Ureter (tissue), 1 donor: ENCODE measurements around the gene DDX25. TPM values are rescaled to one million over a fixed set of nuclear protein-coding genes. Genes with fewer than 3 reads are reported as not detected.
A peak's percentile ranks its signal among the peaks of the same experiment; 100 is the strongest.

Source experiments
- DNase-seq: peaks from one replicate; pipeline ENCODE4 v3.0.0-alpha.2; 2020; ENCODE audit warnings: low spot score
- total RNA-seq: library from RNA; stranded (reverse); gene quantifications from one replicate; pipeline ENCODE4 v1.2.4, GENCODE V29; 2023
- donor health status: DM: yes; HTN: yes; CAD: no.

The DDX25 gene
- total RNA-seq, 1 donor from 2014 or later: not detected

DNA sequence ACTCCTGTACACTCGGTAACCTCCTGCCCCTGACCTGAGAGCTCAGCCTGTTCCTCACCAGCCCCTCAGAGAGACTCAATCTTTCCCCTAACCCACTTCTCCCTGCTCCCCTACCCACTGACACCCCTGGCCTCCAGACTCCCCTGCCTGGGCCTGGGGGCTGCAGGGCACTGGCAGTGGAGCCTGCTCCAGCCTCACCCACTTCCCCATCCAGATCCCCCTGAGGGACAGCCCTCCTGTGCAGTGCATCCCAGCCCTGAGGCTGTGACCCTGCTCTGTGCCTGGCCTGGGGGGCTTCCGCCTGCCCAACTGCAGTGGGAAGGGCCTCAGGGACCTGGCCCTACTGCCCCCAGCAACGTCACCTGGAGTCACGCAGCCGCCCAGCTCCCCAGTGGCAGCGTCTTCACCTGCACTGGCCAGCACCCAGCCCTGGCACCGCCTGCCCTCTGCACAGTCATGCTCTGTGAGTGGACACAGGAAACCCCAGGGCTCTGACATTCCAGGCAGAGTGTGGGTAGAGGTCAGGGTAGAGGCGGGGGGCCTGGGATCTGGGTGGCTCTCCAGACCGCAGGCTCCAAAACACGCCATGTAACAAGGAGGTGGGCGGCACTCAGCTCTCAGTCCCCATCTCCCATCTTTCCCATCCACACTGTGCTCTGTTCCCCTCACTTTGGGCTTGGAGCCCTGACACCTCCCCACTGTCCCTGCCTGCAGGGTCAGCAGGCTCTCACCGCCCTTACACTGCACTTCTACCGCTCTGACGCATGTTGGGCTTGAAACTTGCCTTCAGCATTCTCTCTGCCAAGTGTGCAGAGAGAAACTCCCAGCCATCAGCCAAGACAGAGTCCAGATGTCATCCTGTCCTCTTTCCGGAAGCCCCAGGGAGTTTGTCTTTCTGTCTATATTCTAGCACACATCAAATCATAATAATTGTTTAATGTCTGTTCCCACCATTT, 46.7 kb downstream of the DDX25 start:
- no peak for DNase-seq

DNA sequence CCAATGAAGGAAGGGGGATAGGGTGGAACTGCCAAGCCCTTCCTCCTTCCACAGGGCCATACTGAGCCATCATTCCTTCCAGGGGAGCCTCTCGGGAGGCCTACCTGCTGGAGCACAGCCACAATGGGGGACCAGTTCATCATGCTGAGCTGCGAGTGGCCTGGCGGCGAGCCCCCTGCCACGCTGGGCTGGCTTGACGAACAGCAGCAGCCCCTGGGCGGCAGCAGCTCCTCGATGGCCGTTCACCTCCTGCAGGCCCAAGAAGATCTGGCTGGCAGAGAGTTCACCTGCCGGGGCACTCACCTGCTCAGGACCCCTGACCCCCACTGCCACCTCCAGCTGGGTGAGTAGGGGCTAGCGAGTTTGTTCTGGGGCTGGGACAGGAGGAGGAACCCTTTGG, 47.4 kb downstream of the DDX25 start:
- DNase-seq: no peak

- DNase-seq: no peak
These were observed 48.3 kb downstream of the DDX25 start for GRCh38 chr11:125952559-125952958.

DNA sequence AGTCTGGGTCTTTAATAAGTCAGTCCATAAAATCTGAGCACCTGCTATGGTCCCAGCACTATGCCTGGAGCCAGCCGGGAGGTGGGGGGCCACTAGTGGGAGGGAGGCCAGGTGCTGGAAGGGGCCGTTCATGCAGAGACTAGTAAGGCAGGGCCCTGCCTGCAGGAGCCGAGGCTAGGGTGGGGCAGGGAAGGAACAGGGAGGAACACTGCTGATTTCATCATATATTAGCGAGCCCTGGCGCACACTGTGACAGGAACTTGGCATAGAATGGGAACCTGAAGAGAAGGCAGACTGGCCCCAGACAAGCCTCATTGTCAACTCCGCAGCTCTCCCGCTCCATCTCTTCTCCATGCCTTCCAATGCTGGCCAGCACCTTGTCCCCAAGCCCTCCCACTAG, 48.7 kb downstream of the DDX25 start:
- peak; percentile 86 for DNase-seq

DNA sequence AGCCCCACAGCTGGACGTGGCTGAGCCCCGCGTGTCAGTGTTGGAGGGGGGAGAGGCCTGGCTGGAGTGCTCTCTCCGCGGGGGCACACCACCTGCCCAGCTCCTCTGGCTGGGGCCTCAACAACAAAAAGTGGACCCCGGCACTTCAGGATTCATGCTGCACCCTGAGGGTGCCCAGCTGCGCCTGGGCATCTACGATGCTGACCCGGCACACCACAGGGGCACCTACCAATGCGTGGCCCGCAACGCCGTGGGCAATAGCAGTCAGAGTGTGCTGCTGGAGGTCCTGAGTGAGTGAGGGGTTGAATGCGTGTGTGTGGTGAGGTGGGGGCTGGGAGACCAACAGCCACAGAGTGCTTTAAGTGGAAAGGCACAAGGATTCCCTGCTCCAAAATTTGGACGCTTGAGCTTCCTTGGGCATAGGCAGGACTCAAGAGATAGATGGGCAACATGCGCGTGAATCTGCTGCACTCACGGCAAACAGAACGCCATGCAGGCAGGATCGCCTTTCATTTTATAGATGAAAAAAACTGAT, 49.2 kb downstream of the DDX25 start:
- DNase-seq: no peak

DNA sequence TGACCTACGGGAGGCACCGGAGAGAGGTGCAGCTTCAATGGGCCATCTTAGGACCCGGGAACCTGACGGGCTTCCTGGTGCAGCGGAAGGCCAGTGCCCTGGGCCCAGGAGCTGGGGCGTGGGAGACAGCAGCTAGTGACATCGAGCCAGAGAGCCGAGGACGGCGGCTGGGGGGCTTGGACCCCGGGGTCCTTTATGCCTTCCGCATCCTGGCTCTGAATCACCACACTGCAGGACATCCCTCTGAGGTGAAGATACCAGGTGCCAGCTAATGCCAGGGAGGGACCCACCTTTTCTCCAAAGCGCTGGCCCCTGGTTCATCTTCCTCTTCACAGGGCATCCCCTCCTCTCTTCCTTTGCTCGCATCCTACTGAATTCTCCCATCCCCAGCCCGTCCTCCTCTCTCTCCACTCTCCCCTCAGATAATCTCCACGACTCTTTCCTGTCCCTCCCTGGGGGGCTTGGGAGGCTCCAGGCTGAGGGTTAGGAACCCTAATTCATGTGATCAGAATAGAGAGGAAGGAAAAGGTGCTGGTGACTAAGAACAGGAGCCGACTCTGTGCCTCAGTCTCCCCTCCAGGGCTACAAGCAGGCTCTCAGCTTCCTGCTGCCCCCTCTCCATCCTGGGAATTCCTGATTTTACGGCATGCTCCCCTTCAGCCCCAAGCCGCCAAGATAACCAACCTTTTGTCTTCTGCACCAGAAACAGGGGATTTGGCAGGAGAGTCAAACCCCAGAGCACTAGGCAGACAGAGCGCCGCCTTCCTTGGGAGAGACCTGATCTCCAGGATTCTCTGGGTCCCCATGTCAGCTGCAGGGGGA, 50.0 kb downstream of the DDX25 start:
- DNase-seq: no peak

GRCh38 chr11:125954945-125955640, 50.8 kb downstream of the DDX25 start:
- no peak for DNase-seq

- no peak for DNase-seq
These were observed 51.5 kb downstream of the DDX25 start for GRCh38 chr11:125955856-125956255.

GRCh38 chr11:125956391-125957134, 52.3 kb downstream of the DDX25 start:
- no peak for DNase-seq

GRCh38 chr11:125957618-125958332, 53.5 kb downstream of the DDX25 start:
- no peak for DNase-seq

DNA sequence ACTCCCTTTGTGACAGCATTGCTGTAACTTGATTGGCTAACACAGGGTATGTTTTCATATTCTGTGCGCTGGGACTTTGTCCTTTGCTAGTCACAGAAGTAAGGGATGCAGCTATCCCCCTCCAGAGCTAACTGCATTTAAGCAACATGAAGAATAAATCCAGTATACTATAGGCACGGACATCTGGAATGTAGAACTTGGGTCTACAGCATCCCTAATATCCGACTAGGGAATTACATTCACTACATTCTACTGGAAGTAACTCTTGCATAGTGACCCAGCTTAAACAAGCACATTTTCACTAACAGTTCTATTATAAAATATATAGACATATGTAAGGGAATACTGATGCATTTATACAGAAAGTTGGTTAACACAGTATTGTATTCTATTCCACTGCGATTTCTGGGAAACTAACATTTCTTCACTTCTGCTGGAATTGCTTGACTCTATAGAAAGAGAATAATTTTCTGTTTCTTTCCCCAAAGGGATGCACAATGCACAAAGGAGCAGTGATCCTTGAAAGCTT, 54.6 kb downstream of the DDX25 start:
- no peak for DNase-seq

GRCh38 chr11:125959511-125959910, 55.2 kb downstream of the DDX25 start:
- DNase-seq: no peak

GRCh38 chr11:125959931-125960330, 55.6 kb downstream of the DDX25 start:
- no peak for DNase-seq

- no peak for DNase-seq
These were observed 56.5 kb downstream of the DDX25 start for GRCh38 chr11:125960771-125961170.

GRCh38 chr11:125967515-125967914, 63.2 kb downstream of the DDX25 start:
- no peak for DNase-seq

GRCh38 chr11:125968354-125968753, 64.0 kb downstream of the DDX25 start:
- no peak for DNase-seq

DNA sequence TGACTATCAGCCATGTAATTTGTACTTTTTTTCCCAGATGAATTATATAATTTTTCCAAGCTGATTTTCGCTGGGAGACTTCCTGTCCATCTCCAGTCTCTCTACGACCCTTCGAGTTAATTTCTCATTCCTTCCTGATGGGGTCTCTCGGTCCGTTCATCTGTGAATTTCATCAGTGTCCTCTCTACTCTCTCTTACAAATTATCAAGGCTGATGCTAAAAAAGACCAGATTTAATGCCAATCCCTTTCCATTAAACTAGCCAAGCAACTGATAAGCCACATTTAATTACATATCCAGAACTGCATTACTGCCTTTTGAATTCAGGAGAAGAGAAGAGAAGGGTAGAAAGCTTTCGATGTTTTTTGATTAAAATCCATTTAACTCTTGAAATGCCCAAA, 67.3 kb downstream of the DDX25 start:
- DNase-seq: no peak

GRCh38 chr11:125974284-125974683, 70.0 kb downstream of the DDX25 start:
- no peak for DNase-seq

GRCh38 chr11:125975634-125976033, 71.3 kb downstream of the DDX25 start:
- DNase-seq: no peak

- no peak for DNase-seq
These were observed 71.8 kb downstream of the DDX25 start for GRCh38 chr11:125976156-125976555.
